Fibroblast of skin of left biceps (primary cell): ENCODE data around the gene SCG2.

Experiments
- DNase-seq, 2 experiments: peaks; one replicate each; pipeline ENCODE4 v3.0.0-alpha.2; 2013; ENCODE audit warnings: low read depth in 2 of 2

Gene SCG2, protein sequence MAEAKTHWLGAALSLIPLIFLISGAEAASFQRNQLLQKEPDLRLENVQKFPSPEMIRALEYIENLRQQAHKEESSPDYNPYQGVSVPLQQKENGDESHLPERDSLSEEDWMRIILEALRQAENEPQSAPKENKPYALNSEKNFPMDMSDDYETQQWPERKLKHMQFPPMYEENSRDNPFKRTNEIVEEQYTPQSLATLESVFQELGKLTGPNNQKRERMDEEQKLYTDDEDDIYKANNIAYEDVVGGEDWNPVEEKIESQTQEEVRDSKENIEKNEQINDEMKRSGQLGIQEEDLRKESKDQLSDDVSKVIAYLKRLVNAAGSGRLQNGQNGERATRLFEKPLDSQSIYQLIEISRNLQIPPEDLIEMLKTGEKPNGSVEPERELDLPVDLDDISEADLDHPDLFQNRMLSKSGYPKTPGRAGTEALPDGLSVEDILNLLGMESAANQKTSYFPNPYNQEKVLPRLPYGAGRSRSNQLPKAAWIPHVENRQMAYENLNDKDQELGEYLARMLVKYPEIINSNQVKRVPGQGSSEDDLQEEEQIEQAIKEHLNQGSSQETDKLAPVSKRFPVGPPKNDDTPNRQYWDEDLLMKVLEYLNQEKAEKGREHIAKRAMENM

DNA sequence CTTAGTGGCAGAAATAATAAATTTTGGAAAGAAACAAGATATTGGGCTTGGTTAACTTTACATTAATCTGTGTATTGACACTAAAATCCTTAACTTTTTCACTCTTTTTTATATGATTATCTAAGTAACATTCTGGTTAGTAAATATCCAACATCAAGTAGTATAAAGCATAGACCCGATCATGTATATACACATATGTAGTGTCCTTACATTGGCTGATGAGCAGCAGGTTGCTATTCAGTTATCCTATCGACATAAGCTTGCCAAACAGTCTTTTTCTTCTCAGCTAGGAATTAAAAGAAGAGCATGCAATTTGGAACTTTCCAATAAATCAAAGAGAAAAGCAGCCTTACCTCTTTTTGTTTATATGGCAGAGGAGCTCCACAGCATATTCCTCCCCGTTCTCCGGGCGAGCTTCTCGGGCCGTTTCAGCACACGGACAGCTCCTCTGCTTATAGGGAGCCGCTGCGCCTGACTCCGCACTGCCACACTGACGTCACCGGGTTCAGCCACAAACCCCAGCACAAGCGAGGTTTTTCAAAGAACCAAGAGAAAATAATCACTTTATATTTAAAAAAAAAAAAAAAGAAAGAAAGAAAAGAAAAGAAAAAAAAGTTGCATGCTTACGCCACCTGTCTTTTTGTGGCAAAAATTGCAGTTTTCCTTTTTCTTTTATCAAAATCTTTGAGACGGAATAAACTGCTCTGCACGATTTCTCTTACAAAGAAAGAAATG, at the start of gene SCG2:
Gene SCG2 (minus strand): TSS at position 430 of the 735 bp plus-strand sequence. CDS start 3,079 bp downstream, outside the sequence.
- DNase-seq, result peak; percentile 66 to 71

DNA sequence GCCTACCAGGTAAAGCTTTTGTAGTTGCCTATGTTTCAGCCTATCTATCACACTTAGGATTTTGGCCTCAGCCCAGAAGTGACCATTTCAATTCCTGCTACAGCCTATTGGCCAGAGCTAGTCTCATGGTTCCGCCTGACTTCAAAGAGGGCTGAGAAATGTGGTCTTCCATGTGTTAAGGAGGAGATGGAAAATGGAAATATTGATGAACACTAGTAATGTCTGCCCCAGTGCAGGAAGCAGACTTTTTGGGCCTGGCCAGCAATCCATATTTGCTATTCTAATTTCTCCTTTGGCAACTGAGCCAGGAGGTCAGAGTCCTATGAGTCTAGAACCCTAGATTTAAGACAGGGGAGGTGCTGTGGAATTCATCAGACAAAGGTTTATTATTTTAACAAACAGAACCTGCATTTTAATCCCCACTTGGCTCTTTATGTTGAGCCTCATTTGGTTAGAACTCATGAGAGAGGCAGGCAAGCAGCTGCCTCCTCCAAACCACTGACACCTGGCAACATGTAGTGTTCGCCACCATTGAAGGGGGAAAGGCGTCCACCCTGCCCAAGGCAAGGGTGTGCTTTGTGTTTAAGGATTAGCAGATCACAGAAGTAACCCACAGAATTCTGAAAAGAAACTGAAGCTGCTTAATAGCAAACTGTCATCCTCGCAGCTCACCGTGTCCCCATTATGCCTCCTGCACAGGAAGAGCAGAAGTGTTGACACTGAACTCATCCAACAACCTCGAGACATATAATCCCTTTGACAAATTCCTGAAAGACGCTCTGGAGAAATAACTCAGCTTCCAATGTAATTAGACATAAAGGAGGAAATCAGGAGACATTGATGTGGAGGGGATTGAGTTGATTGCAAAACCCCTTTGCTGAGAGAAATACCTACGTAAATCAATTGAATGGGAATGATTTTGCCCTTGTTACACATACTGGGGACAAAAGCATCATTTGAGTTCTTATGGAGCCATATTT, 47.7 kb upstream of the SCG2 start:
- no peak for DNase-seq

DNA sequence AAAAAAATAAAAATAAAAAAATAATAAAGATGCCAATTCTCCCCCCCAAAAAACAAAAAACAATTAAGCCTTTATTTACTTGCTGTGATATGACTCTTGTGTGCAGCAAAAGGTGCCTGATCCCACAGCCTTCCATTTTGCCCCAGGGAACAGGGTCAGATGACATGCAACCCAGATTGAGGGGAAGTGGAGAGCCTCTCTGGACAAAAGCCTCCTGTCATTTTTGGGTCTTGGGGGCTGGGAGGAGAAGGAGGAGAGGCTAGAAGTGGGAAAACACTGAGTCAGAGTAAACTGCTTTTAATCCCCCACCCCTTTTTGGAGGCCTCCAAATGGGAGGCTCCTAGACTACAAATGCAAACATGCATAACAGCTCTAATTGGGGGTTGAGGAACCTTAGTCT, 46.6 kb upstream of the SCG2 start:
- DNase-seq, result no peak

DNA sequence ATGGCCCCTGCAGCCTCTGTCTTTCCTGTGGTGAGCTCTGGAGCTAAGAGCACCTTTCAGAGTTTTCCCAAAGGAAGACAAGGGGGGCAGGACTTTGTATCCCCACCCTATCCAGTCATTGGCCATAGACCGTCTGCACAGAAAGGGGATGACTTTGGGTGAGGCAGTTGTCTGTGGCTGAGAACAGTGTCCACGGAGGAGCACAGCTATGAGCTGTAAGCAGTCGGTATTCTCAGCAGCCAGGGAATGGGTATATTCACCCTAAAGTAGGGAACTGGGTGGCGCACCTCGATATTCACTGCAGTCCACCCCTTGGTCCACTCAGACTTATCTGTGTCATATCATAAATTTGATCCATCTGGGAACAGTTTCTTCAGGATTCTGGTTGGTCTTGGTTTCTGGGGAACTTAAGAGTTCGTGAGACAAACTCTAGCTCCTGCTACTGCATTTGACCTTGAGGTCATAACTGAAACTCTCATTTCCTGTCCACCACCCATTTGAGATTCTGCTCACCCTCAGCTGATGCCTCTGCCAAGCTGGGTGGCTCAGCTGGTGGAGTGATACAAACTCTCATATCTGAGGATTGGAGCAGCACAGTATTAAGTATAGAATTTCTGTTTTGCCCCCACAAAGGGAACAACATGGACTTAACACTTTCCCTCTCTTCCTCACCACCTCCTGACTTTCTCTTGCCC, 45.2 kb upstream of the SCG2 start:
- DNase-seq, result no peak

DNA sequence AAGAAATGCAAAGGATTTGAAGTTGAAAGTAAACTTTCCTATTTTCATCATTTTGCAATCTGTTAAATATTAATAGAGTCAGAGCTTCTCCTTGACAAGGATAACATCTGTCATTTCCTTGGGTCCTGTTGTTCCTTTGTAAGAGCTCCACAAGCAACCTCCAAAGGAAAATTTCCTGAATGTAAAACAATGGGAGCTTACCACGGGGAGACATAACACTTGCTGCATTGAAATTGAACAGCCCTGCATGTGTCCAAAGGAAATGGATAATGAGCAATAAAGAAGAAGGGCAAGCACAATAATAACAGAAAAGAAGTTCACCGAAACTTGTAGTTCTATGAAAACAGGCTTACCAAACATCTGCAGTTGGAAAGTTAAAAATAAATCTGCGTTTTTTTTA, 42.0 kb upstream of the SCG2 start:
- DNase-seq, result no peak

DNA sequence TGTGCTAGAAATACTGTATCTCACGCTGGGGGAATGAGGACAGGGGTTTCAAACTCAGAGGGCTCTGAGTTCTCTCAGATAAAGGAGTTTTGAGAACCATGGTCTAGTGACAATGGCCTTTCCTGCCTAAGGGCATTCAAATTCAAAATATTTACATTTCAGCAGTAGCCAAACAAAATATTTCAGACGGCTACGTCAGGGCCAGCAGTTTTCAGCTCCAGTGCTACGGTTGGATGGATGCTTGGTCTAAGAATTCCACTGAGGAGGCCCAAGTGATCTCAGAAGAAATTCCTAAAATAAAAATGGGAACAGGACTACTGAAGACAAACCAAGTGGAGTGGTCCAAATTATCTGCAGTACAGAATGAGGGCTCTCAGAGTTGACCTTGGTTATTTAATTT, 41.1 kb upstream of the SCG2 start:
- no peak for DNase-seq

DNA sequence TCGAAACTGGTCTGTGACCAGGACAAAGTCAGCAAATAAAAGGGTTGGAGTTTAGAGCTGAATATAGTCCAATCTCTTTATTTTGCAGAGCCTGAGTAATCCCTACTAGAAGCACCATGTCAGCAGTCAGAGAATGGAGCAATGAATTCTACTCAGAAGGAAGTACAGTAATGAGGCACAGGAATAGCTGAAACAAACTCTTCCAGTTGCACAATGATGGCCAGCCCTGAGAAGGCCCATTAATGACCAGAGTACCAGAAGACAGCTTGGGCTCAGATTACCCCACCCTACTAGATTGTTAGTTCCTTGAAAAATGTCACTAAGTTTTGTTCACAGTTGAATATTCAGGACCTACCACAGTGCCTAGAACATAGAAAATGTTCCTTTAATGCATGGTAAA, 40.3 kb upstream of the SCG2 start:
- no peak for DNase-seq

DNA sequence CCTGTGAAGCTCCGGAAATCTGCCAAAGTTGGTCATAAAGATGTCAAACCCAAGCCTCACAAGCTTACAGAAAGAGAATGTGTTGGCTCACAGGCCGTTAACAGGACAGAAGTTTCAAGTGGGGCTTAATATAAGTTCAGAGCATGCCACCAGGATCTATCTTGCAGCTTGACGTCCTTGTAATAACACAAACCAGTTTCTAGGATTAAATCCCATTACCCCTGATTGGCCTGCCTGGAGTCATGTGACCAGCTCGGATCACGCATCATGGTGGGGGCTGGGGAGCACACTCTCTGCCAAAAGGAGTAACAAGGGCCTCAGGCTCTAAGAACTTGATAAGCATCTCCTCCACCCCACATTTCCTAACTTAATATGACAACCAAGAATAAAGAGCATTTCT, 38.9 kb upstream of the SCG2 start:
- DNase-seq, result no peak

DNA sequence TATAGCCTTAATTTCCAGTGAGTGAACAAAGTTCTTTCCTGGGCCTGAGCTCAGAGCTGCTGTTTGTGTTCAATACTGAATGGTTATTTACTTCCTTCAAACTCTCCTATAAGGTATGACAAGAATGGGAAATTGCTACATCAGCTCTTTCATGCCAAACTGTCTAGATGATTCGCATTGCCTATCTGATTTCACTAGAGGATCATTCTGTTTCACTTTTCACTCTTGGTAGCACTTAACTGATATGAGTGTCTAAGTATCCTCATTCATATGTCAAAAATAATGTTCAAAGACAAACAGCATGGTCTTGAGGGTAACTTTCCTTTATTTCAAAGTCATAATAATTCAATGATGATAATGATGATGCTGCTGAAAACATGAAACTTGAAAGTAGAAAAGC, 32.9 kb upstream of the SCG2 start:
- peak; percentile 35 to 39 for DNase-seq

DNA sequence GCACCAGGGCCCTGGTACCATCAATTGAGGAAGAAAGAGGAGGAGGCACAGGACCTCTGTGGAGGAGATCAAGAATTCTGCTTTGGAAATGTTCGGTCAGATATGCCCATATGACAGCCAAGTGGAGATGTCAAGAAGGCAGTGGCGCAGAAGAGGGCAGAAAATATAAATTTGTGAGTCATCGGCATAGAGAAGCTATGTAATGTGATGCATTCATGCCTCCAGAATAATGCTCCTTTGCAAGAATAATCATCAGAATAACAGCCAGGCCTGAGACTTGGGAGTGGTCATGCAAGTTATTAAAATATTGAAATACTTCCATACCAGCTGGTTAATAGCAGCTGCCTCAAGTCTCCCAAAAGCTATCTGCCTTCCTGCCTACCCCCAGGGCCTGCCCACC, 32.1 kb upstream of the SCG2 start:
- no peak for DNase-seq

DNA sequence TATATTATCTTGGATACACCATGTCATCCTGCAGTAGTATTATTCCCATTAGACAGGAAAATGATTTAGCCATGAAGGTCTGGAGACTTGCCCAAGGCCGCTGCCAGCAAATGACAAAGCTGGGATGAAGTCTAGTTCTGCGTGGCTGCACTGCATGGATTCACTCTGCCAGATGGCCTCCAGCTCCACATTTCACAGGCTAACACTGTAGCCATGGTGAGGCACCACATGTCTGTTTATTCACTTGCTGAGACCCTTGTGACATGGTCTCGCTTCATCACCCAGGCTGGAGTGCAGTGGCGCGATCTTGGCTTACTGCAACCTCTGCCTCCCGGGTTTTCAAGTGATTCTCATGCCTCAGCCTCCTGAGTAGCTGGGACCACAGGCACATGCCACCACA, 31.5 kb upstream of the SCG2 start:
- DNase-seq, result no peak

DNA sequence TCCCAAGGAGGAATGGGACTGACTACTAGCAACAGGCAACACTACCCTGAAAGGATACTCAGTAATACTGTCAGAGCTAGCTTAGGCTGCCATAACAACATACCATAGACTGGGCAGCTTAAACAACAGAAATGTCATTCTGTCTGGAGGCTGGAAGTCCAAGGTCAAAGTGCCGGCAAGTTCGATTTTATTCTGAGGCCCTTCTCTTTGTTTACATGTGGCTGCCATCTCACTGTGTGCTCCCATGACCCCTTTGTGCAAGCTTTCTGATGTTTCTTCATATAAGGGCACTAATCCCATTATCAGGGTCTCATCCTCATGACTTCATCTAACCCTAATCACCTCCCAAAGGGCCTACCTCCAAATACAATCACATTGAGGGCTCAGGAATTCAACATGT, 30.7 kb upstream of the SCG2 start:
- DNase-seq, result no peak

DNA sequence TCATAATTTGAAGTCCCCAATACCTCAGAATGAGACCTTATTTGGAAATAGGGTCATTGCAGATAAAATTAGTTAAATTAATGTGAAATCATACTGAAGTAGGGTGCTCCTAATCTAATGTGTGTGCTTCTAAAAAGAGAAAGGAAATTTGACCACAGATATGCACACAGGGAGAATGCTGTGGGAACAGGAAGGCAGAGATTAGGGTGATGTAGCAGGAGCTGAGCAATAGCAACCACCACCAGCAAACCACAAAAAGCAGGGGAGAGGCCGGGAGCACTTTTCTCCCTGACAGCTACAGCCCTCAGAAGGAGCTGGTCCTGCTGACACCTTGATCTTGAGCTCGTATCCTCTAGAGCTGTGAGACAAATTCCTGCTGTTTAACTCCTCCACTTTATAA, 24.6 kb upstream of the SCG2 start:
- peak; percentile 60 to 64 for DNase-seq

DNA sequence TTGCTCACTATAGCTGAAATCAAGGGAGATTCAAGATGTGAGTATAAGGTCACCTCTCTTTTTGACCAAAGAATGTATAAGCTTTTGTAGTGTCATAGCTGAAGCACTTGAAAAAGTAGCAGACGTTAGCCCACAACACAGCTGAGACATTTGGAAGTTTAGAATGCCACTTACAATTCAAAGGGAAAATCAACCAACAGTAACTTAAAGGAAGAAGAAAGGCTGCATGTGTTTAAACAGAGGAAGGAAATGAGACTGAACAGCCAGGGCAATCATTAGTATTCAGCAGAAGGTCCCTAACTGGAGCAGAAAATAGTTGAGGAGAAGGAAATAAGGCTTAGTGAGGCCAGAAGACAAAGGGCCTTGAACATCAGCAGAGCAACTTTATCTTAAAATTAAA, 23.5 kb upstream of the SCG2 start:
- DNase-seq, result no peak

DNA sequence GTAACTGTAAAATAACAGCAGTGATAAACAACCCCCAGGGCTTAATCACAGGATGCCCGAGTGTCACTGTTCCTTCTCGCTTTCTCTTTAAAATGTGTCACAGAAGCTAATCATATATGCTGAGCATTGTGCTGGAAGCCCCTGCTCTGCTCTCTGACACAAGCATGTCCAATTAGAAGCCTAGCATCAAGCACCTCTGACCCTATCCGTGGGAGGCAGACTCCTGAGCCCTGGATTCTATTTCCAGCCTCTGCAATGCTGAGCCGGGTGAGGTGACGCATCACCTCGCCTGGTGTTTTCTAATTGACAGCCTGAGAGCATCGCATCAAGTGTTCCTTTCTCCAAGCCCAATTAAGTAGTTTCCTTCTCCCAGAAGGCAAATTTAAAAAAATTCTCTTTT, 19.7 kb upstream of the SCG2 start:
- DNase-seq, result no peak

DNA sequence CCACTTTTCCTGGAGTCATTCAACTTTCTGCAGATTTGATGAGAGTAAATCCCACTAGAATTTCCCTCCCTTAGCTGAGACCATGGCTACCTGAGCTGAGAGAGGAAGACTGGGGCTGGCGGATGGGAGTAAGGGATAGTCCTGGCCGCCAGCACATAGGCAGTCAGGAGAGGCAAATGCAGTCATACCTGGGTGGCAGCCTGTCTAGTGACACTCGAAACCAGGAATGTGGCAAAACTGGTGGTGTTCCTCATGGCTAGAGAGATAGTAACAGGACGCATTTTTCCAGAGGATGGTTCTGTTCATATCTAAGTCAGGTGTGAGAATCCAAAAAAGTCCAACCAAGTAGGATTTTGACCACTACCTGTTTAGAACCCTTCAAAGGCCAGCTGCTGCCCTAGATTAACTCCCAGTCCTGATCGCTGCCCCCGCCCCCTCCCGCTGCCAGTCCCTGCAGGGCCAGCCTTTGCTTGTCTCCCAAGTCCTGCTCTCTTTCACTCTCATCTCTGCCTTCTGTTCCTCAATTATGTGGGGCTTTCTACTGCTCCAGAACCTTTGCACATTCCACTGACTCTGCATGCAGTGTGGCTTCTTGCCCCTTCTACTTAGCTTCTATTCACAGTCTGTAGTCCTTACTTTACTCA, 17.4 kb upstream of the SCG2 start:
- DNase-seq, result no peak

DNA sequence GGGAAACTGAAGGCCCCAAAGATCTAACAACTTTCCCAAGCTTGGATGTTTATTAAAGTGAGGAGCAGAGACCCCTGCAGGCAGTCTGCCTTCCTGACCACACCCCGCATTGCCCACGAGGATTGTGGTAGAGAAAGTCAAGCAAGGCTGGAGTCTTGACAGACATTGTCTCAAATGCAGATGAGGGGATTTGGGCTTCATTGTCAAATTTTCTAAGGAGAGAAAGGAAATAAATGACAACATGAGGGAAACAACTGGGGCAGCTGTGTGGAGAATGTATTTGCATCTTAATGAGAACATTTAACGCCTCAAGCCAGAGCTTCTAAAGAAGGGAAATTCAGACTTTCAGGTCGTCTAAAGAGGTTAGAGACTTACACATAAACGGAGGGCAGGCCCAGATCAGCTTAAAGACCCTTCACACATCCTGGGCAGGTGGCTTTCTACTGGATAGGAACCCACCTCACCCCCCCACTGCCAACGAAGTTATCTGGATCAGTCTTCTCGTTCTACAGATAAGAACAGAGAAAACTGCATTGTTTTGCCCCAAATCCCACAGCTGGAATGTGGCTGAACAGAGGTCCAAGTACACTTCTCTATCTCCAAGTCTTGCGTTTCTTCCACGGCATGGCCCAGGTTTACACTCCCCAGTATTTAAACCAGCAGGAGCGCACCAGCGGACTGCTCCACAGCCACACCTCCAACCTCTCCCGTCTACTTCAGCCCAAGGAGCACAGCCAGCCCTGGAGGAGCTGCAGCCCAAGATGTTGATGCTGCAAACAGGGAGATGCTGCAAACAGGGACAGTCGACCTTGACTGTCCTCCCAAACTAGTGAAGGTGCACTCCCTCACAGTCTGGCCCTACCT, 16.2 kb upstream of the SCG2 start:
- DNase-seq, result no peak

DNA sequence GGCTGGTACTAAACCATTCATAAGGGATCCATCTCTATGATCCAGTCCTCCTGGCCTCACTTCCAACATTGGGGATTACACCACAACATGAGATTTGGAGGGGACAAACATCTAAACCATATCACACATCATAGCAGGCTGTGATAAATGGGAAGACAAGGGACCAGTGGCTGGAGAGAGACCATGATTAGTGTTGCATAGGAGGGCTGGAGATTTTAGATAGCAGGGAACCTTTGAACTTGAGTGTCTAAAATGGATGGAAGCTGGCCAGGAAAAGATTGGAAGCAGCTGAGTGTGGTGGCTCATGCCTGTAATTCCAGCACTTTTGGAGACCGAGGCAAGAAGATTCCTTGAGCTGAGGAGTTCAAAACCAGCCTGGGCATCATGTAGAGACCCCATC, 12.4 kb upstream of the SCG2 start:
- DNase-seq, result no peak
